Neural cell (in vitro differentiated cells): ENCODE measurements around the gene ZNF688. TPM values are rescaled to one million over a fixed set of nuclear protein-coding genes. Genes with fewer than 3 reads are reported as not detected.

Experiments
- H2AFZ ChIP-seq: fragments of 200-600, 300-800 bp; sonication (generic), shearing (Covaris generic); 2 replicates; pipeline ENCODE4 v1.6.0; 2014; ENCODE audit warnings: low read depth, mild to moderate bottlenecking, antibody characterized with exemption, low read length, moderate library complexity
- H3F3A ChIP-seq: fragments of 200-600 bp; shearing (Covaris generic); 2 replicates; pipeline ENCODE4 v1.6.1; 2016; ENCODE audit warnings: mild to moderate bottlenecking, moderate library complexity, mixed read lengths, antibody characterized with exemption, low read length; ENCODE audit not compliant: insufficient read depth, poor library complexity, severe bottlenecking
- H3K27ac ChIP-seq: fragments of 200-600, 300-800 bp; sonication (generic), shearing (Covaris generic); 2 replicates; pipeline ENCODE4 v1.5.1; 2014; ENCODE audit warnings: mild to moderate bottlenecking, low read length, moderate library complexity
- H3K27me3 ChIP-seq: fragments of 300-800, 200-600 bp; sonication (generic), shearing (Covaris generic); 2 replicates; pipeline ENCODE4 v1.6.0; 2014; ENCODE audit warnings: mild to moderate bottlenecking, low read depth, low read length, moderate library complexity; ENCODE audit not compliant: insufficient read depth
- H3K36me3 ChIP-seq: fragments of 300-800, 200-600 bp; sonication (generic), shearing (Covaris generic); 2 replicates; pipeline ENCODE4 v1.5.1; 2014; ENCODE audit warnings: mild to moderate bottlenecking, antibody characterized with exemption, low read length, moderate library complexity; ENCODE audit not compliant: insufficient read depth
- H3K4me2 ChIP-seq: fragments of 300-800, 200-600 bp; sonication (generic), shearing (Covaris generic); 2 replicates; pipeline ENCODE4 v1.6.0; 2014; ENCODE audit warnings: mild to moderate bottlenecking, low read length
- H3K4me3 ChIP-seq: fragments of 300-800, 200-600 bp; sonication (generic), shearing (Covaris generic); 2 replicates; pipeline ENCODE4 v1.5.1; 2014; ENCODE audit warnings: mild to moderate bottlenecking, low read length, moderate library complexity
- H3K79me2 ChIP-seq: fragments of 200-600 bp; shearing (Covaris generic); replicated peaks from 2 replicates; pipeline ENCODE4 v1.6.0; 2014; ENCODE audit warnings: mild to moderate bottlenecking, low read length, moderate library complexity; ENCODE audit not compliant: insufficient read depth
- H3K9ac ChIP-seq: fragments of 300-800, 200-600 bp; sonication (generic), shearing (Covaris generic); 2 replicates; pipeline ENCODE4 v1.6.1; 2016; ENCODE audit warnings: mild to moderate bottlenecking, low read length, mixed read lengths
- H3K9me2 ChIP-seq: fragments of 200-600 bp; shearing (Covaris generic); 2 replicates; pipeline ENCODE4 v1.6.1; 2016; ENCODE audit warnings: mild to moderate bottlenecking, low read length, mixed read lengths; ENCODE audit not compliant: insufficient read depth
- H3K9me3 ChIP-seq: fragments of 200-600, 300-800 bp; sonication (generic), shearing (Covaris generic); 2 replicates; pipeline ENCODE4 v1.6.1; 2016; ENCODE audit warnings: mild to moderate bottlenecking, mixed run types, low read length, moderate library complexity, mixed read lengths
- H4K20me1 ChIP-seq: fragments of 200-600 bp; shearing (Covaris generic); 2 replicates; pipeline ENCODE4 v1.6.1; 2016; ENCODE audit warnings: mild to moderate bottlenecking, mixed run types; ENCODE audit not compliant: insufficient read depth
- CTCF ChIP-seq: fragments of 450-650 bp; IDR thresholded peaks from 2 replicates; pipeline ENCODE4 v1.5.1; 2014; ENCODE audit warnings: antibody characterized with exemption, mild to moderate bottlenecking, moderate library complexity; ENCODE audit not compliant: poor library complexity, severe bottlenecking
- EP300 ChIP-seq: fragments of 450-650 bp; conservative IDR thresholded peaks from 2 replicates; pipeline ENCODE4 v1.6.1; 2014; ENCODE audit warnings: antibody characterized with exemption, mild to moderate bottlenecking, moderate library complexity; ENCODE audit not compliant: poor library complexity, severe bottlenecking
- EZH2 ChIP-seq: fragments of 200-600, 300-800 bp; shearing (Covaris generic), sonication (generic); IDR thresholded peaks from 2 replicates; pipeline ENCODE4 v1.6.1; 2014; ENCODE audit warnings: antibody characterized with exemption, low read length, borderline replicate concordance, mild to moderate bottlenecking; ENCODE audit not compliant: insufficient read depth, poor library complexity, severe bottlenecking
- MXI1 ChIP-seq: fragments of 450-650 bp; conservative IDR thresholded peaks from 2 replicates; pipeline ENCODE4 v1.6.1; 2014; ENCODE audit warnings: antibody characterized with exemption, mild to moderate bottlenecking; ENCODE audit not compliant: poor library complexity, severe bottlenecking
- POLR2AphosphoS5 ChIP-seq: IDR thresholded peaks from 2 replicates; pipeline ENCODE4 v1.6.1; 2012
- RAD21 ChIP-seq: fragments of 450-650 bp; conservative IDR thresholded peaks from 2 replicates; pipeline ENCODE4 v1.6.1; 2014; ENCODE audit warnings: antibody characterized with exemption, mild to moderate bottlenecking, moderate library complexity
- REST ChIP-seq: IDR thresholded peaks from 2 replicates; pipeline ENCODE4 v1.6.1; 2012; ENCODE audit warnings: borderline replicate concordance
- SMC3 ChIP-seq: fragments of 450-650 bp; conservative IDR thresholded peaks from 2 replicates; pipeline ENCODE4 v1.6.1; 2014; ENCODE audit warnings: antibody characterized with exemption, mild to moderate bottlenecking, moderate library complexity; ENCODE audit not compliant: poor library complexity
- TAF1 ChIP-seq: IDR thresholded peaks from 2 replicates; pipeline ENCODE4 v1.6.1; 2012; ENCODE audit warnings: low read depth
- polyA plus RNA-seq: library from polyadenylated mRNA; depleted of rRNA; stranded (reverse); fragments of >200 nt; gene quantifications from 2 replicates; pipeline ENCODE4 v1.2.3, GENCODE V29; 2014

Gene ZNF688
- polyA plus RNA-seq, 1 donor from 2014 or later: 28.4 TPM

- Histone ChIP-seq H4K20me1 (no peaks in the 10 kb centered on the region), H3K9ac (no peak overlapping the region), H3F3A (peaks cover 4% of the 10 kb centered on the region), H3K79me2 (no peaks in the 10 kb centered on the region), H3K36me3 (no peaks in the 10 kb centered on the region), H3K27ac (no peak overlapping the region), H3K4me2 (no peak overlapping the region), H3K9me3 (no peaks in the 10 kb centered on the region), H3K9me2 (no peaks in the 10 kb centered on the region), H3K27me3 (no peaks in the 10 kb centered on the region), H3K4me3 (no peak overlapping the region), H2AFZ (no peak overlapping the region)
- no peak for TF ChIP-seq TAF1
- no peak for TF ChIP-seq CTCF
- no peak for TF ChIP-seq POLR2AphosphoS5
- TF ChIP-seq SMC3: no peak
- no peak for TF ChIP-seq EZH2
- TF ChIP-seq REST: no peak
- no peak for TF ChIP-seq MXI1
- TF ChIP-seq EP300: no peak
- no peak for TF ChIP-seq RAD21
These were observed 5.0 kb downstream of the ZNF688 start for GRCh38 chr16:30566531-30566930.

GRCh38 chr16:30565984-30566383 lies 5.5 kb downstream of the ZNF688 start:
- no peaks in the 10 kb centered on the region for H3K36me3 ChIP-seq
- H3K9me3 ChIP-seq: no peaks in the 10 kb centered on the region
- no peak overlapping the region for H3K9ac ChIP-seq
- H4K20me1 ChIP-seq: no peaks in the 10 kb centered on the region
- H3F3A ChIP-seq: peaks cover 4% of the 10 kb centered on the region
- H3K27me3 ChIP-seq: no peaks in the 10 kb centered on the region
- H3K4me2 ChIP-seq: no peak overlapping the region
- no peak overlapping the region for H2AFZ ChIP-seq
- no peak overlapping the region for H3K27ac ChIP-seq
- H3K4me3 ChIP-seq: no peak overlapping the region
- TF ChIP-seq SMC3 (no peak), MXI1 (no peak), EZH2 (no peak), CTCF (no peak), EP300 (no peak), REST (no peak), POLR2AphosphoS5 (no peak)
- H3K79me2 ChIP-seq: no peaks in the 10 kb centered on the region
- no peaks in the 10 kb centered on the region for H3K9me2 ChIP-seq
